Measurements from ENCODE around the gene BTBD2. TPM values are rescaled to one million over a fixed set of nuclear protein-coding genes. Genes with fewer than 3 reads are reported as not detected.

Gene BTBD2
- total RNA-seq, 4 donors from 2014 or later, result 54.6 to 82.9 (median 63.6) TPM

- no peaks in the 10 kb centered on the region for H3K36me3 ChIP-seq
- TF ChIP-seq CTCF (IDR thresholded peaks at IDR 0.05 in 4 of 5, conservative IDR thresholded peaks at IDR 0.05 in 1 of 5) (no peak), POLR2A (IDR thresholded peaks at IDR 0.05) (no peak)
- H3K4me1 ChIP-seq, result peaks cover 0 to 3% of the 10 kb centered on the region in 2 donors
- DNase-seq, result no peak
- in situ Hi-C loops (cut with MboI; ENCODE audit: low sequenced_read_pairs in 4 of 4) (loop anchor here in 1 of 4 donors (5.0 kb wide), 1 partner anchor 45 kb away; no protein-coding TSS in a partner anchor), intact Hi-C loops (cut with DNase I; ENCODE audit: low total_unique reads) (no loop called here)
- H3K27me3 ChIP-seq, result no peaks in the 10 kb centered on the region
- no peak overlapping the region for H3K27ac ChIP-seq
- H3K9me3 ChIP-seq, result no peaks in the 10 kb centered on the region
- H3K4me3 ChIP-seq, result no peak overlapping the region
- no peak for ATAC-seq
Observed at GRCh38 chr19:2022289-2022688, 6.8 kb upstream of the BTBD2 start.

GRCh38 chr19:2021453-2022140 lies 6.1 kb upstream of the BTBD2 start:
- ATAC-seq (no peak), DNase-seq (no peak)
- H3K27me3 ChIP-seq, result no peaks in the 10 kb centered on the region
- no peak overlapping the region for H3K27ac ChIP-seq
- H3K4me1 ChIP-seq, result peaks cover 0 to 5% of the 10 kb centered on the region in 2 donors
- H3K4me3 ChIP-seq, result no peak overlapping the region
- H3K9me3 ChIP-seq, result no peaks in the 10 kb centered on the region
- intact Hi-C loops (cut with DNase I; ENCODE audit: low total_unique reads), result no loop called here
- H3K36me3 ChIP-seq, result no peaks in the 10 kb centered on the region
- TF ChIP-seq CTCF (IDR thresholded peaks at IDR 0.05 in 4 of 5, conservative IDR thresholded peaks at IDR 0.05 in 1 of 5), result no peak
- TF ChIP-seq POLR2A (IDR thresholded peaks at IDR 0.05), result no peak
- in situ Hi-C loops (cut with MboI; ENCODE audit: low sequenced_read_pairs in 4 of 4), result loop anchor here in 1 of 4 donors (5.0 kb wide), 1 partner anchor 46 kb away; no protein-coding TSS in a partner anchor

GRCh38 chr19:2018752-2019151 lies 3.2 kb upstream of the BTBD2 start:
- intact Hi-C loops (cut with DNase I; ENCODE audit: low total_unique reads), result loop anchor here (1.0 kb wide), 1 partner anchor 51 kb away; no protein-coding TSS in a partner anchor
- no peak for ATAC-seq

GRCh38 chr19:2016041-2016807 lies 710 bp upstream of the BTBD2 start:
- peak; percentile 76 to 87 for DNase-seq
- no peaks in the 10 kb centered on the region for H3K36me3 ChIP-seq
- no peaks in the 10 kb centered on the region for H3K27me3 ChIP-seq
- intact Hi-C loops (cut with DNase I; ENCODE audit: low total_unique reads), result no loop called here
- peaks cover 12 to 31% of the 10 kb centered on the region in 2 donors for H3K4me1 ChIP-seq
- no peak for TF ChIP-seq POLR2A (IDR thresholded peaks at IDR 0.05)
- no peak for TF ChIP-seq CTCF (IDR thresholded peaks at IDR 0.05 in 4 of 5, conservative IDR thresholded peaks at IDR 0.05 in 1 of 5)
- no peaks in the 10 kb centered on the region for H3K9me3 ChIP-seq
- peak overlapping the region in 2 of 4 donors; percentile 30 to 67 for H3K4me3 ChIP-seq
- peak overlapping the region; percentile 70 to 82 (median 76) for H3K27ac ChIP-seq
- peak; percentile 83 to 88 for ATAC-seq
- in situ Hi-C loops (cut with MboI; ENCODE audit: low sequenced_read_pairs in 4 of 4), result no loop called here

More at GRCh38 chr19:2018752-2019151, 3.2 kb upstream of the BTBD2 start:
- DNase-seq, result no peak
- no peak for TF ChIP-seq POLR2A (IDR thresholded peaks at IDR 0.05)
- no peak for TF ChIP-seq CTCF (IDR thresholded peaks at IDR 0.05 in 4 of 5, conservative IDR thresholded peaks at IDR 0.05 in 1 of 5)
- in situ Hi-C loops (cut with MboI; ENCODE audit: low sequenced_read_pairs in 4 of 4), result no loop called here
- Histone ChIP-seq H3K4me1 (peaks cover 8 to 25% of the 10 kb centered on the region in 2 donors), H3K4me3 (no peak overlapping the region), H3K36me3 (no peaks in the 10 kb centered on the region), H3K27me3 (no peaks in the 10 kb centered on the region), H3K9me3 (no peaks in the 10 kb centered on the region), H3K27ac (no peak overlapping the region)
